CD4-positive, alpha-beta T cell (primary cell): ENCODE measurements around the gene SLC11A1. TPM values are rescaled to one million over a fixed set of nuclear protein-coding genes. Genes with fewer than 3 reads are reported as not detected.

Source experiments
- ATAC-seq: fragments of 200-7000 bp; cut with Tn5 transposase; one replicate; pipeline ENCODE4 v1.10.0; 2022; ENCODE audit warnings: mild to moderate bottlenecking; ENCODE audit not compliant: poor library complexity
- CTCF ChIA-PET: fragments of 350-600 bp; sonication (Branson Sonifier 250); formaldehyde crosslinking; loops from one replicate; lab custom pipeline; 2021; ENCODE audit warnings: antibody characterized with exemption, inconsistent platforms; lab: Charles Lee
- POLR2A ChIA-PET: fragments of 350-600 bp; sonication (Branson Sonifier 250); formaldehyde crosslinking; loops from one replicate; lab custom pipeline; 2021; ENCODE audit warnings: antibody characterized with exemption, inconsistent platforms; lab: Charles Lee
- DNase-seq, 14 experiments: peaks; one replicate each; pipeline ENCODE4 v3.0.0-alpha.2; 2013 to 2020; ENCODE audit warnings: mixed read lengths in 2 of 14
- H3K27ac ChIP-seq, 2 donors: one replicate each; pipeline versions ENCODE4 v1.5.1 to v1.7.0; 2013; ENCODE audit warnings: low read length in 2 of 2, low read depth in 1 of 2, mild to moderate bottlenecking in 1 of 2
- H3K27me3 ChIP-seq, 2 experiments: 1 replicate in 1 of 2; 2 replicates in 1 of 2; pipeline versions ENCODE4 v1.6.1 to v1.7.0; 2013; ENCODE audit warnings: low read length in 2 of 2, control low read depth in 1 of 2, mild to moderate bottlenecking in 1 of 2, moderate library complexity in 1 of 2; ENCODE audit not compliant: insufficient read depth in 2 of 2, control insufficient read depth in 1 of 2
- H3K36me3 ChIP-seq: one replicate; pipeline ENCODE4 v1.6.1; 2013; ENCODE audit warnings: low read length, control low read depth; ENCODE audit not compliant: insufficient read depth
- H3K4me1 ChIP-seq: one replicate; pipeline ENCODE4 v1.6.1; 2013; ENCODE audit warnings: low read length, control low read depth; ENCODE audit not compliant: insufficient read depth
- H3K4me3 ChIP-seq: one replicate; pipeline ENCODE4 v1.5.1; 2013; ENCODE audit warnings: mild to moderate bottlenecking, low read length, moderate library complexity
- H3K9me3 ChIP-seq, 2 experiments: 1 replicate in 1 of 2; 2 replicates in 1 of 2; pipeline versions ENCODE4 v1.6.1 to v1.7.0; 2013; ENCODE audit warnings: low read length in 2 of 2, mild to moderate bottlenecking in 2 of 2, control low read depth in 1 of 2, moderate library complexity in 1 of 2; ENCODE audit not compliant: control insufficient read depth in 1 of 2, insufficient read depth in 1 of 2
- H3K27ac Mint-ChIP-seq: one replicate; pipeline ENCODE4 v1.8.0; 2020; ENCODE audit warnings: mixed read lengths
- H3K27me3 Mint-ChIP-seq: one replicate; pipeline ENCODE4 v1.8.0; 2021; ENCODE audit warnings: mixed read lengths
- H3K36me3 Mint-ChIP-seq: one replicate; pipeline ENCODE4 v1.8.0; 2021; ENCODE audit warnings: low read depth, mixed read lengths
- H3K4me1 Mint-ChIP-seq: one replicate; pipeline ENCODE4 v1.8.0; 2021; ENCODE audit warnings: low read depth, mixed read lengths
- H3K4me3 Mint-ChIP-seq: one replicate; pipeline ENCODE4 v1.8.0; 2020; ENCODE audit warnings: mild to moderate bottlenecking, mixed read lengths
- H3K9me3 Mint-ChIP-seq: one replicate; pipeline ENCODE4 v1.8.0; 2020; ENCODE audit warnings: mixed read lengths
- intact Hi-C, 2 experiments: fragments of 100-400 bp; cut with DNase I in 1 of 2; cut with micrococcal nuclease in 1 of 2; formaldehyde crosslinking; loops; one replicate each; pipeline versions ENCODE4 v1.15.1 to v1.9.0; 2023 to 2025; cut with DNase I, micrococcal nuclease
- microRNA-seq: library from miRNA; unstranded; fragments of <30 nt; microRNA quantifications from one replicate; pipeline ENCODE4 v1.2.0, GENCODE V29; 2021; ENCODE audit warnings: borderline microRNAs expressed, borderline replicate concordance
- total RNA-seq, 174 experiments: library from RNA in 2 of 174; stranded (reverse) in 2 of 174; gene quantifications; one replicate each; pipeline ENCODE4 v1.2.3 and lab custom pipeline; 2021 to 2026
- TF ChIP-seq, protein P1 (sequence below): fragments of 200-600 bp; IDR thresholded peaks from one replicate; pipeline ENCODE4 v1.8.0; 2022; ENCODE audit warnings: antibody characterized with exemption, mild to moderate bottlenecking

The SLC11A1 gene
- total RNA-seq, 2 experiments from 2014 or later: 4.9 to 6.3 TPM

DNA sequence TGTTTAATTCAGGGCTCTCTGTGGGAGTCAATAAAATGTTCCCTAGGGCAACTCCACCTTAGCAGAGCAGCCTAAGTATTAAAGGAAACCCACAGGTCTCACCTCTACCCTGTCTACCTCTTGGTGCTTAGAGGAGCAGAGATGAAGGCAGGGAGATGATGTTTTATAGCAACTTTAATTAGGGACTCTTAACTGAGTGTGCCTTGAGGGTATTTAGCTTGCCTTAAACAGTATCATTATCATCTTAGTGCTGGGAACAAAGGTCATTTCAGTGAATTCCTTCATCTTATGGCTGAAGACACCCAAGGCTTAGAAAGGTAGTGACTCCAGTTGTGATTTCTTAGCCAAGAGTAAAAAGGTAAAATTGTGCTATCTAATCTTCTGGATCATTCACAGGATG is 63.5 kb downstream of the SLC11A1 start:
- Histone ChIP-seq H3K4me3 (no peak overlapping the region), H3K36me3 (peaks cover 12% of the 10 kb centered on the region), H3K27ac (no peak overlapping the region), H3K4me1 (no peaks in the 10 kb centered on the region), H3K9me3 (no peaks in the 10 kb centered on the region), H3K27me3 (no peaks in the 10 kb centered on the region)
- ChIA-PET POLR2A (no interaction called here), CTCF (no interaction called here)
- H3K27ac Mint-ChIP-seq: no peak overlapping the region
- H3K4me3 Mint-ChIP-seq: no peak overlapping the region
- no peak for DNase-seq
- no peaks in the 10 kb centered on the region for H3K9me3 Mint-ChIP-seq
- intact Hi-C loops: no loop called here
- ATAC-seq: no peak
- H3K36me3 Mint-ChIP-seq: peaks cover 24% of the 10 kb centered on the region
- H3K4me1 Mint-ChIP-seq: no peaks in the 10 kb centered on the region
- TF ChIP-seq, protein P1, sequence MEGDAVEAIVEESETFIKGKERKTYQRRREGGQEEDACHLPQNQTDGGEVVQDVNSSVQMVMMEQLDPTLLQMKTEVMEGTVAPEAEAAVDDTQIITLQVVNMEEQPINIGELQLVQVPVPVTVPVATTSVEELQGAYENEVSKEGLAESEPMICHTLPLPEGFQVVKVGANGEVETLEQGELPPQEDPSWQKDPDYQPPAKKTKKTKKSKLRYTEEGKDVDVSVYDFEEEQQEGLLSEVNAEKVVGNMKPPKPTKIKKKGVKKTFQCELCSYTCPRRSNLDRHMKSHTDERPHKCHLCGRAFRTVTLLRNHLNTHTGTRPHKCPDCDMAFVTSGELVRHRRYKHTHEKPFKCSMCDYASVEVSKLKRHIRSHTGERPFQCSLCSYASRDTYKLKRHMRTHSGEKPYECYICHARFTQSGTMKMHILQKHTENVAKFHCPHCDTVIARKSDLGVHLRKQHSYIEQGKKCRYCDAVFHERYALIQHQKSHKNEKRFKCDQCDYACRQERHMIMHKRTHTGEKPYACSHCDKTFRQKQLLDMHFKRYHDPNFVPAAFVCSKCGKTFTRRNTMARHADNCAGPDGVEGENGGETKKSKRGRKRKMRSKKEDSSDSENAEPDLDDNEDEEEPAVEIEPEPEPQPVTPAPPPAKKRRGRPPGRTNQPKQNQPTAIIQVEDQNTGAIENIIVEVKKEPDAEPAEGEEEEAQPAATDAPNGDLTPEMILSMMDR: no peak
- H3K27me3 Mint-ChIP-seq: no peaks in the 10 kb centered on the region

Small RNA genes within 50 kb of the gene (microRNA-seq; reads per million reads assigned to microRNA genes)
- gene MIR26B (49,314 reads per million, percentile 98 among the genes with 10 or more reads in this experiment), gene MIR6810 (not detected)

Other genes with a start within 250 kb of the SLC11A1 start
- under 1 TPM in 1 of 2 experiments, not detected in 1; 0.08 TPM for gene CXCR1, start 215.3 kb upstream of the SLC11A1 start, total RNA-seq
- 100 to 1,000 TPM; 448 to 452 TPM for gene ARPC2, start 165.1 kb upstream of the SLC11A1 start, total RNA-seq
- 1 to 10 TPM; 1.6 to 1.8 TPM for gene GPBAR1, start 121.3 kb upstream of the SLC11A1 start, total RNA-seq
- gene AAMP, start 112.1 kb upstream of the SLC11A1 start, total RNA-seq: 10 to 100 TPM; 40.2 to 42.5 TPM
- 10 to 100 TPM in 1 of 2 experiments, 1 to 10 TPM in 1; 9.2 to 10.6 TPM for gene PNKD, start 111.8 kb upstream of the SLC11A1 start, total RNA-seq
- gene TMBIM1, start 89.8 kb upstream of the SLC11A1 start, total RNA-seq: 100 to 1,000 TPM in 1 of 2 experiments, 10 to 100 TPM in 1; 99.2 to 102 TPM
- gene CATIP, start 25.4 kb upstream of the SLC11A1 start, total RNA-seq: not detected
- gene CTDSP1, start 17.6 kb downstream of the SLC11A1 start, total RNA-seq: 10 to 100 TPM; 70.5 to 76.8 TPM
- under 1 TPM; 0.20 to 0.33 TPM for gene VIL1, start 36.9 kb downstream of the SLC11A1 start, total RNA-seq
- gene USP37, start 186.1 kb downstream of the SLC11A1 start, total RNA-seq: 10 to 100 TPM; 20.2 to 24.4 TPM
- gene CNOT9, start 186.6 kb downstream of the SLC11A1 start, total RNA-seq: 10 to 100 TPM; 62.8 to 66.8 TPM
- gene PLCD4, start 225.6 kb downstream of the SLC11A1 start, total RNA-seq: under 1 TPM; 0.25 to 0.77 TPM